Muscle layer of colon (tissue), 2 donors: ENCODE results near the gene DPPA4.
"Not testable (repeated sequence)": the region's sequence is repeated elsewhere in the genome, so short reads cannot be mapped to it uniquely, and the experiment has no call there.

Source experiments
- H3K27ac ChIP-seq: one replicate; pipeline ENCODE4 v1.7.0; 2013; ENCODE audit warnings: low read depth, mild to moderate bottlenecking, low read length, moderate library complexity
- H3K27me3 ChIP-seq, 2 donors: one replicate each; pipeline ENCODE4 v1.7.0; 2013; ENCODE audit warnings: low read length in 2 of 2, mild to moderate bottlenecking in 2 of 2; ENCODE audit not compliant: insufficient read depth in 2 of 2, control insufficient read depth in 1 of 2
- H3K36me3 ChIP-seq: one replicate; pipeline ENCODE4 v1.7.0; 2013; ENCODE audit warnings: mild to moderate bottlenecking, low read length; ENCODE audit not compliant: insufficient read depth
- H3K4me1 ChIP-seq: one replicate; pipeline ENCODE4 v1.7.0; 2013; ENCODE audit warnings: mild to moderate bottlenecking, low read length; ENCODE audit not compliant: insufficient read depth
- H3K4me3 ChIP-seq, 2 donors: one replicate each; pipeline ENCODE4 v1.7.0; 2013; ENCODE audit warnings: low read length in 2 of 2, low read depth in 1 of 2, mild to moderate bottlenecking in 1 of 2, moderate library complexity in 1 of 2
- H3K9ac ChIP-seq: one replicate; pipeline ENCODE4 v1.7.0; 2013; ENCODE audit warnings: low read length
- H3K9me3 ChIP-seq: one replicate; pipeline ENCODE4 v1.7.0; 2013; ENCODE audit warnings: mild to moderate bottlenecking, low read length
- donor health status: abdominal sarcoma.
- donor health status: Adenocarcinoma of cecum.

The DPPA4 gene

DNA sequence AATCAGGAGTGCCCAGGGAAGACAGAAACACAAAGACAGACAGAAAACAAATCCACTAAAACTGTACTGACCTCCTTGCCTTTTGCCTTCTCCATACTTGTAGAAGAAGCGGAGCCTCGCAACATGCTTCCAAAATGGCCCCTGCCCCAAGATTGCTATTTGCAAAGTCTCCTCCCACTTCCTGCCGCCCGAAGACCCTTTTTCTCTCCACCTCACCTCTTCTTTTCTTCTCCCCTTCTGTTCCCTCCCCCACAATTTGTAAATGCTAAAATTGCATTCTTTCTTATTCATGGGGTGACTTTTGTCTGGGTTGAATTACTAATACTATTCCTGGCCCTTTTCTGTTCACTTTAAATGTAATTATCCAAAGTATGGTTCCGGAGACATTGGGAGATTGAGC lies at the start of gene DPPA4:
DPPA4 (minus strand) TSS at position 154 of the 400 bp plus-strand sequence; CDS start at position 125, 29 bp downstream.
- Histone ChIP-seq H3K27me3 (no peaks in the 10 kb centered on the region), H3K9me3 (no peaks in the 10 kb centered on the region), H3K27ac (no peak within 1 kb of the TSS), H3K4me3 (peak within 1 kb of the TSS; percentile 31 to 47), H3K4me1 (no peaks in the 10 kb centered on the region), H3K36me3 (no peaks in the 10 kb centered on the region), H3K9ac (no peak within 1 kb of the TSS)

- no peaks in the 10 kb centered on the region for H3K9me3 ChIP-seq
- H3K27ac ChIP-seq: no peak overlapping the region
- no peak overlapping the region for H3K4me3 ChIP-seq
- no peaks in the 10 kb centered on the region for H3K27me3 ChIP-seq
- H3K4me1 ChIP-seq: no peaks in the 10 kb centered on the region
- H3K36me3 ChIP-seq: no peaks in the 10 kb centered on the region
- H3K9ac ChIP-seq: no peak overlapping the region
Observed at GRCh38 chr3:109385442-109386318, 48.3 kb upstream of the DPPA4 start.

DNA sequence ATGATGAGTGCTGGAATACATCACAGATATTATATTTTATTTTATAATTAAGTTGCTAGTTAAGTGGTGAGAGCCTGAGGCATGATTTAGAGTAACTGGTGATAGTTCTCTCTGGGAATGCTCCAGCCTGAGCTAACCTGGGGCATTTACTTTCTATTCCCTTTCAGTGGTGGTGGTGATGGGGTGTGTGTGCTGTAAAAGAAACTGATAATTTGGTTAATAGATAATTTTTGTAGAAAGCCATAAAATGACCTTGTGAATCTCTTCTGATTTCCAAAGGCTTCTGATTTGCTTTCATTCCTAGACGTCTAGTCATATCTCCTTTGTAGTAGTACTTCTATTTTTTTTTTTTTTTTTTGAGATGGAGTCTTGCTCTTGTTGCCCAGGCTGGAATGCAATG lies 46.8 kb upstream of the DPPA4 start:
- Histone ChIP-seq H3K9ac (no peak overlapping the region), H3K36me3 (no peaks in the 10 kb centered on the region), H3K27me3 (no peaks in the 10 kb centered on the region), H3K27ac (no peak overlapping the region), H3K4me3 (no peak overlapping the region), H3K9me3 (no peaks in the 10 kb centered on the region), H3K4me1 (no peaks in the 10 kb centered on the region)

DNA sequence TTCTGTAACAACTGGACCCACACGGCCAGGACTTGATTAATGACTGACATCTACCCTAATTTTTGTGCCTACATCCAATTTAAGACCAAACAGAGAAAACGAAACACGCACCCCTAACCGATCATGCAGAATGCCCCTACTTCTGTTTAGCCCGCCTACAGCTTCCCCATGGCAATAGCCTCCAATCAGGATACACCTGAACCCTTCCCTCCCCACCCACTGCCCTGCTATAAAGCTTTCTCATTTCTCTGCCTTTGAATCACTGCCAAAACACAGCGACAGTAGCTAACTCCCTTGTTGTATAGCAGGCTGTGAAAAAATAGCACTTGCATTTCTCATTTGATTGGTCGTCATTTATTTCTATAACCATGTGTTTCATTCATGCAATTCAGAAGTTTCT lies 45.2 kb upstream of the DPPA4 start:
- H3K4me3 ChIP-seq: no peak overlapping the region
- H3K9ac ChIP-seq: no peak overlapping the region
- H3K27me3 ChIP-seq: no peaks in the 10 kb centered on the region
- no peaks in the 10 kb centered on the region for H3K4me1 ChIP-seq
- no peaks in the 10 kb centered on the region for H3K36me3 ChIP-seq
- H3K9me3 ChIP-seq: no peaks in the 10 kb centered on the region
- no peak overlapping the region for H3K27ac ChIP-seq

- no peak overlapping the region for H3K9ac ChIP-seq
- H3K4me1 ChIP-seq: no peaks in the 10 kb centered on the region
- H3K27me3 ChIP-seq: no peaks in the 10 kb centered on the region
- H3K9me3 ChIP-seq: no peaks in the 10 kb centered on the region
- H3K27ac ChIP-seq: no peak overlapping the region
- no peak overlapping the region for H3K4me3 ChIP-seq
- H3K36me3 ChIP-seq: no peaks in the 10 kb centered on the region
Observed at GRCh38 chr3:109375975-109376374, 38.6 kb upstream of the DPPA4 start.

DNA sequence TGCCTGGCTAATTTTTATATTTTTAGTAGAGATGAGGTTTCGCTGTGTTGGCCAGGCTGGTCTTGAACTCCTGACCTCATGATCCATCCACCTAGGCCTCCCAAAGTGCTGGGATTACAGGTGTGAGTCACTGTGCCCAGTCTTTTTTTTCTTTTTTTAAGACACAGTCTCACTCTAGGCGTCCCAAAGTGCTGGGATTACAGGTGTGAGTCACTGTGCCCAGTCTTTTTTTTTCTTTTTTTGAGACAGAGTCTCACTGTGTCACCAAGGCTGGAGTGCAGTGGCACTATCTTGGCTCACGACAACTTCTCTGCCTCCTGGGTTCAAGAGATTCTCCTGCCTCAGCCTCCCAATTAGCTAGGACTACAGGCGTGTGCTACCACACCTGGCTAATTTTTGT lies 37.1 kb upstream of the DPPA4 start:
- not testable (repeated sequence) for H3K9ac ChIP-seq, H3K27me3 ChIP-seq, H3K36me3 ChIP-seq

DNA sequence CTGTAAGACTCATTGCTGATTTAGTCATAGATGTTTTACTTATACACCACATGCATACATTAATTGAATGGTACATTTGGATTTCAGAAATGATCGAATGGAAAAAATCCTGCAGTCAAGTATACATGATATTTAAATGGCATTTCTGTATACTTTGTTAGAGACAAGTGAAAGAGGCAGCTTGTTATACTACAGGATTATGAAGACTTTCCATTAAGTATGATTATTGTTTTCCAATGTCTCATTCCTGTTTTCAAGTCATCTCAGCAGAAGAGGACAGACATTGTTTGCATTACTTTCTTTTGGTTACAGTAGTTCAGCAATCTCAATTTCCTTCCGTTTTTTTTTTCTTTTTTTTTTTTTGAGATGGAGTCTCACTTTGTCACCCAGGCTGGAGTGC lies 36.6 kb upstream of the DPPA4 start:
- Histone ChIP-seq H3K27ac (no peak overlapping the region), H3K4me1 (no peaks in the 10 kb centered on the region), H3K36me3 (no peaks in the 10 kb centered on the region), H3K27me3 (no peaks in the 10 kb centered on the region), H3K9ac (no peak overlapping the region), H3K9me3 (no peaks in the 10 kb centered on the region), H3K4me3 (no peak overlapping the region)

More for the DNA sequence above, 37.1 kb upstream of the DPPA4 start:
- not testable (repeated sequence) for H3K27ac ChIP-seq, H3K4me3 ChIP-seq, H3K4me1 ChIP-seq, H3K9me3 ChIP-seq

DNA sequence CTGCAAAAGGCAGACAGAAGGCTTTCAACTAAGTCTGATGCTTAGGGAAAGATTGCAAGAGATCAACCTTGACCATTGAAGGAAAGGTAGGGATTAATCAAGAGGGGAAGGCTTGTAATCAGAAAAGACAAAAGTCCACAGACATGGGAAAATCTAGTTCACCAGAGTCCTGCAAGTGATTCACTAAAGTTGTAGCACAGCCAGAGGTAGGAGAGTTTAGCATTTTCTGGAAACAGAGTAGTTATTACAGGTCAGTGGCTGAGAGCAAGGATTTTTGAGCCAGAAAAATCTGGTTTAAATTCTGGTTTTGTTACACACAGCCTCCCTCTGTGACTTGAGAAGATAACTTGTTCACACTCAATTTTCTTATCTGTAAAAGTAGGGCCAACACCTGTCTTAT lies 35.3 kb upstream of the DPPA4 start:
- no peak overlapping the region for H3K9ac ChIP-seq
- no peak overlapping the region for H3K4me3 ChIP-seq
- no peaks in the 10 kb centered on the region for H3K9me3 ChIP-seq
- no peaks in the 10 kb centered on the region for H3K27me3 ChIP-seq
- no peaks in the 10 kb centered on the region for H3K36me3 ChIP-seq
- no peaks in the 10 kb centered on the region for H3K4me1 ChIP-seq
- no peak overlapping the region for H3K27ac ChIP-seq

DNA sequence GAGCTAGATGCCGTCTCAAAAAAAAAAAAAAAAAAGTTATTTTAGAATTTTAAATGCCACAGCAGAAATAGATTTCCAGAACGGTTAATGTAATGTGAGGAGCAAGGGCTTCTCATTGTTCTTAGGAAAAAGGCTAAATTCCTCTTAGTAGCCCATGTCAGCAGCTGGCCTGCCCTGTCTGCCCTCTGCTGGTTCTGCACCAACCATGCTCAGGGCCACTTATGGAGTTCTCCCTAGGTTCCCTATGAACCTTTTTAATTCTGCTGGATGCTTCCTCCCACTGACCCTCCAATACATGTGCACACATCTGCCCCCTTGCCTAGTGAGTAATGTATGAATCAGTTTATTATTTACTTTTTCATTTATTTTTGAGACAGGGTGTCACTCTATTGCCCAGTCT lies 32.2 kb upstream of the DPPA4 start:
- Histone ChIP-seq H3K9ac (no peak overlapping the region), H3K36me3 (no peaks in the 10 kb centered on the region)

GRCh38 chr3:109364088-109364487 lies 26.7 kb upstream of the DPPA4 start:
- H3K36me3 ChIP-seq: no peaks in the 10 kb centered on the region
- no peaks in the 10 kb centered on the region for H3K4me1 ChIP-seq
- no peak overlapping the region for H3K9ac ChIP-seq
- H3K27me3 ChIP-seq: no peaks in the 10 kb centered on the region
- no peaks in the 10 kb centered on the region for H3K9me3 ChIP-seq
- H3K27ac ChIP-seq: no peak overlapping the region
- no peak overlapping the region for H3K4me3 ChIP-seq

More for the DNA sequence above, 32.2 kb upstream of the DPPA4 start:
- Histone ChIP-seq H3K9me3 (no peaks in the 10 kb centered on the region), H3K4me3 (no peak overlapping the region), H3K4me1 (no peaks in the 10 kb centered on the region), H3K27me3 (no peaks in the 10 kb centered on the region), H3K27ac (no peak overlapping the region)

DNA sequence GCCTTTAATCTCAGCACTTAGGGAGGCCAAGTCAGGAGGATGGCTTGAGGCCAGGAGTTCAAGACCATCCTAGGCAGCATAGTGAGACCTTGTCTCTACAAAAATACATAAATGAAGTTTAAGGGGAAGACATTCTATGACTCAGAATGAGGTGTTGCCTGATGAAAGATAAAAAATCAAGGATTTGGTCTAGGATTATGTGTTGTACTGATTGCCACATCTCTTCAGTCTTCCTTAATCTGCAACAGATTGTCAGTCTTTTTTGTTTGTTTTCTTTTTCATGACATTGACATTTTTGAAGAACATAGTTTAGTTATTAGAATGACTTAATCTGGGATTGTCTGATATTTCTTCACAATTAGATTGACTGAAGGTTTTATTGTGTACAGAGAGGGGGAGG lies 26.3 kb upstream of the DPPA4 start:
- Histone ChIP-seq H3K4me1 (no peaks in the 10 kb centered on the region), H3K4me3 (no peak overlapping the region), H3K9ac (no peak overlapping the region), H3K36me3 (no peaks in the 10 kb centered on the region), H3K27me3 (no peaks in the 10 kb centered on the region), H3K27ac (no peak overlapping the region), H3K9me3 (no peaks in the 10 kb centered on the region)

GRCh38 chr3:109362823-109363222 lies 25.5 kb upstream of the DPPA4 start:
- H3K9ac ChIP-seq: no peak overlapping the region
- no peaks in the 10 kb centered on the region for H3K27me3 ChIP-seq
- H3K9me3 ChIP-seq: no peaks in the 10 kb centered on the region
- H3K36me3 ChIP-seq: no peaks in the 10 kb centered on the region
- H3K27ac ChIP-seq: no peak overlapping the region
- H3K4me3 ChIP-seq: no peak overlapping the region
- no peaks in the 10 kb centered on the region for H3K4me1 ChIP-seq
